ENCODE measurements around the gene AP2S1.
"Not testable (repeated sequence)": the region's sequence is repeated elsewhere in the genome, so short reads cannot be mapped to it uniquely, and the experiment has no call there.

The AP2S1 gene

DNA sequence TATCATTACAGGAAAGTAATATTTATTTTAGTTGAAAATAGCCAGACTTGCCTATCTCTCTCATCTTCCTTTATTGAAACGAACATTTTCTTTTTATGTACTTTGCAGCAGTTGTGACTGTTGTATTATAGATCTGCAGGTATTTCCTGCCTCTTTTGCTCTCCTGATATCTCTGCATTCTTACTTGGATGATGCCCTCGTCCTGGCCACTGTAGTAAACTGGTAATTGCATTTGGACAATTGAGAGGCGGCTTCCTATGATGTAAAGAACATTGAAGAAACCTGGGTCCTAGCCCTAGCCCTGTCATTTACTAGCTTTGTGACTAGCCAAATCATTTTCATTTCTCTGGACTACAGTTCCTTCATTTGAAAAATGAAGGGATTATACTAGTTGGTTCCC lies 16.5 kb upstream of the AP2S1 start:
- DNase-seq = no peak

DNA sequence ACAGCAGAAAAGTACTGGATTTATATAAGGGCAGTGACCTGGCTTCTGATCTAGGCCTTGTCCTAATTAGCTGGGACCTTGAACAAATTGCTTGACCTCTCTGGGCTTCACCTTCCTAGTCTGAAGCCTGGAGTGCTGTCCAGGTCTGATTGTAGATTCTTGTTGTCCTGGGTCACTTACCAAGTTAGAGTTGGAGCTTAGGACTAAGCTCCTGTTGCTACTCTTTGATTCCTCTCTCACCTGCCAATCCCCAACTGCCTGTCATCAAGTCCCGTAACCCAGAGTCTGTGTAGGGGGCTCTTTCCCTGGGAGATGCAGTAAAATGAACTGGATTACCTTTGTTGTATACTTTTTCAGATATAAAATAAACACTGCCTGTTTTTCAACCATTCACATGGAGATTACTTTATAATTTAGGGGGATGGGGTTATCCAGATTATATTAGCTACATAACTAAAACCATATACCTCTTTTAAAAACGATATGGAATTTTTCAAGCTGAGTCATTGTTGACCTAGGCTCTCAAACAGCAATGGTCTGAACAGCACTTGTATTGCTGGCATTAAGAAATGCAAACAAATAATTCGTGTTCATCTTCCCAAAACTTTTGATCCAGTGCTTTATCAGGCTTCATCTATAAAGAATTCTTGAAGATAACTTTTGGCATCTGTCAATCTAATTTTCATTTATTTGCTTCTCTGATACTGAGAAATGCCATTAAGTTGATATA lies 15.9 kb upstream of the AP2S1 start:
- no peak for DNase-seq

DNA sequence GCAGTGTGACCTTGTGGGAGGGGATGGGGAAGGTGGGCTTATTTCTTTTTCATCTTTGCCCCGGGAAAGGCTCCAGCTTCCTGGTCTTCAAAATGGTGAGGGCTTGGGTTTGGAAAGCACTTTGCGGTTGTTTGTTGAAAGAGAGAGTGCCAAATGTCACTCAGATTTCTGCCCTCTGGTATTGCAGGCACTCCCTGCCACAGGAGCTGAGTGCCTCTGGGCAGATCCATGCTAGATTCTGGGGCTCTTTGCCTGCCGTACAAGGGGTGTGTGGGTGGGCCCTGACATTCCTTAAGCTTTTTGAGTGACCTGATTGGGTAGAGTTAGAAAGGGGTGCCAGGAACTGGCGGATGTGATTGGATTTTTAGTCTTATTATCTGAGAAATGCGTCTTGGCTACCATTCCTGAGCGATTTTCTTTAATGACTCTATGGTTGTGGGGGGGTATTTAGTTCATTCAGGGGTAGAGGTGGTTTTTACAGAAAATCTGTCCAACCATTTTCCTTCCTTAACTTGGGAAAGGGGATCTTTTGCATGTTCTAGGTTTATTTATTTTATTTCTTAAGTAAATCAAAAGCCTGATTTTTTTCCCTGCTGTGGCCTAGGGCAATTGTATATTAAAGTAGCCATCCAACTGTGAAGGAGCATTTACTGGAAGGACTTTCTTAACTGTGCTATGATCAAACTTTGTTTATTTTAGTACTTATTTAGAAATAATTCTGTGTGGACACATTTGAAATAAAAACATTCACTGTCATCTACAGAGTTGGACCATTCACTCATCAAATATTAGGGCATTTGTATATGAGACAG lies 13.4 kb upstream of the AP2S1 start:
- DNase-seq = no peak

DNA sequence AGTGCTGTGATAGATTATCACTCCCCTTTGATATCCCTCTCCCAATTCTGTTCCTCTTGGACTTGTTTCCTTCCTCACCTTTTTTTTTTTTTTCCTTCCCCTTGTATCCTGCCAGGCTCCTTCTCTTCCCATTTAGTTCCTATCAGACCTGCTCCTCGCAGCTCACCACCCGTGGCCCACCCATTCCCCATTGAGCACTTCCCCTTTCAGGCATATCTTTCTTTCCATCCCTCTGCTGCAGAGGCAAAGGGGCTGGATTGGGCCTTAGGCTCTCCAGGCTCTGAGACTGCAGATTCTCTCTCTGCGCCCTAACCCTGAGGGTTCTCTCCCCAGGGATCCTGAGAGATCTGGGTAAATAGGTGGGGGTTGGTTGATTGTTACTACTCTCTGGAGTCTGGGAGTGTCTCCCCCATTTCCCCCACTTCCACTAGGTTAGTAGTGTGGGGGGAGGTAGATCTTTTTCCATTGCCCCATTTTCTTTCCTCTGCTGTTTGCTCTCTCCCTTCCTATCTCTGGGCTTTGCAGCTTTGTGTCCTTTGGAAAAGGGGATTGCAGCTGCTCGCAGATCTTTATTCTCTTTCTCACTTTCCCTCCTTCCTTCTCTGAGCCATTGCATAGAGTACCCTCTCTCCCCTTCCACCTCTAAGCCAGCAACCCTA lies 12.5 kb upstream of the AP2S1 start:
- no peak for DNase-seq

DNA sequence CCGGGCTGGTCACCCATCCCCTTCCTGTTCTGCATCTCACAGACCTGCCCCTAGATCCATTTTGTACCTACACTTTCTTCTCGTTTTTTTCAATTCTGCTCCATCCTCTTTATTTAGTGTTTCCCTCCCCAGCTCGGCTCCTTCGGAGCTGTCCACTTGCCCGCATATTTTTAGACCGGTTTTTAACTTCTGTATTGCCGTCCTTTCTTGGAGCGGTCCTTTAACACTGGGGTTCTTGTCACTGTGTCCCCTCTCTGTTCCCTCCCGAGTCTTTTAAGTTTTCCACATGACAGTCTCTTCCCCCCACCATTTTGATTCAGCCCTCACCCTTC lies 11.8 kb upstream of the AP2S1 start:
- no peak for DNase-seq

DNA sequence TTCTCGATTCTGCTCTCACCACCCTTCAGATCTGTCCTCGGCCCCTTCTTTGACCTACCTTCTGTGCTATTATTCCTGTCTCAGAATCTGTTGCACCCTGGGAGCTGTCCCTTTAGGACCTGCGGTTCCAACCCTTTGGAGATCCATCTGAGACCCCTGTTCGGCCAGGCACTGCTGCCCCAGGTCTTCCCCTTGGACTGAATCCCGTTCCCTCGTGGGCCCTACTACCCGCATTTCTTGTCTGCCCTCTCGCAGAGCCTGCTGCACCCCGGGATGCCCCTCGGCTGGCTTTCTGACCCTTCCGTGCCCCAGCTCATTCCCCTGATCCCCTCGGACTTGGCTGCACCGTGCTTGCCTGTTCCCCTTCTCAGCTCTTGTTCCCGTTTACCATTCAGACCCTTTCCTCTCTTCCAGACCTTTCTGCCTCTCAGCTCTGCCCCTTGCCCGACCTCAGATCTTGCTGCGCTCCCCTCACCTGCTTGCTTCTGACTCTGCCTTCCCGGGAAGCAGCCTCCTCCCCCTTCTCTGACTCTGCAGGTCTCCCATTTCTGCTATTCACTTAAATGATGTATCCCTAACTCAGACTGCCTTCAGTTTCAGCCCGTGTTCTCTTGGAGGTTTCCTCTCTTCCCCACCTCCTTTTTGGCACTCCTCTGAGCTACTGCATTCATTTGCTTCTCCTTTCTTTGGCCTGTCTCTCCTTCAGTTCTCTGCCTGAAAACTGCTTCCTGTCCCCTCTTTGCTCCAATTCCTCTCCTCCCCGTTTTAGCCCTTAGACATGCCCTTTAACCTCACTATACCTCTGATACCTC lies 11.3 kb upstream of the AP2S1 start:
- no peak for DNase-seq

DNA sequence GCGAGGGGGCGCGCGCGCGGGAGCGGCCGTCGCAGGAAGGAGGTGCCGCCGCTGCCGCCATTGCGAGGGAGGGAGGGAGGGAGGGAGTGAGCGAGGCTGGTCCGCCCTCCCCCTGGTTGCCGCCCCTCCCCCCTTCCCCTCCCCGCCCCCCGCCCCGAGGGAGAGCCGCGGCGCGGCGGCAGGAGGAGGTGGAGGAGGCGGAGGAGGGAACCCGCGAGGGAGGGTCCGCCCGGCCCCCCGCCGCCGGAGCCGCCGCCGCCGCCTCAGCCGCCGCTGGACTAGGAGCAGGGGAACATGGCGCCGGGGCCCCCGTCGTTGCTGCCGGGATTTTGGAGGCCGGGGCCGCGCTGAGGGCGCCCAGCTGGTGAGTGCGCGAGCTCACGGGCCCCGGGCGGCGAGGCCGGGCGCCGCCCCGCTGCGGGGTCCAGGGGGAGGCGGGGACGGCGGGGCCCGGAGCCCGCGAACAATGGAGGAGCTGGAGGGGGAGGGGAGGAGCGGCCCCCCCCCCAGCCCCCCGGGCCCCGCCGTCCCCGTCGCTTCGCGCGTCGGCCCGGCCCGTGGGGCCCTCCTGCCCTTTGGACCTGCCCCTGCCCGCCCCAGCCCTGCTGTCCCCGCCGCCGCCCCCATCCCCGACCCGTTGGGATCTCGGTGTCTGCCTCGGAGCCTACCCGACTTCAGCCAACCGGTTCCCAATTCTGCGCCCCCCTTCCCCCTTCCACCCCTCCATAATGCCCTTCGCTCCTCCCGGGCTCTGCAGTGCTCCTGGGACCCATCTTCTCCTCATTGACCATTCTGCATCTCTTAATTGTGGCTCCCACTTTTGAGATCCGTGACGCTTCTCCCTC lies 10.4 kb upstream of the AP2S1 start, which contains the start of gene ARHGAP35:
TSS of gene ARHGAP35 (plus strand) at position 152 of the 845 bp plus-strand sequence. CDS start 57,679 bp downstream, outside the sequence.
- DNase-seq = no peak

DNA sequence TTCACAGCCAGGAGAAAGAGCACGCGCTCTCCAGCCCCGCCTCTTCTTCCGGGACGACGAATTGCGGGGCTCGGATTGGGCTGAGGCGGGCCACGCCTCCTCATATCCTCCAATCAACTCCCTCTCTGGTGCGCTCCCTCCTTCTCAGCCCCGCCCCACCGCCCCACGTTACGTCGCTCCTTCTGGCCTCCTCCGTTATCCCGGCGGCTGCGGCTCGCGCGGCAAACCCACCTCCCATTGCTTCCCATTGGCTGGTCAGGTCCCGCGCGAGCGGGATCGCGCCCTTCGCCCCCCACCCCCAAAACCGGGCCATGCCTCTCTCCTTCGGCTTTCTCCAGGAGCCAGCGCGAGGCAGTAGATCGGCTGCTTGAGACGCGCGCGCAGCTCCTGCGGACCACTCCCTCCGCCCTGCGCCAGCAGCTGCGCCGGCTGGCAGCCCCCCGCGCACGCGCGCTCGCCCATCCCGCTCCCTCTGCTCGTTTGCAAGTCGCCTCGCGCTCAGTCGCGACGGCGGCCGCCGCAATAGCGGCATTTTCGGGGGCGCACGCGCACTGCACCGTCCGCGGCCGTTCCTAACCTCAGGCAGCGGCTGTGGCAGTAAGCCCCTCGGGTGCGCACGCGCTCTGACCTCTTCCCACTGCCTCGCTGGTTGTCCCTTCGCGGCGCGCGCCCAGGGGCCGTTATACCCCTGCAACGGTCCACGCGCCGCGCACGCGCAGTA lies 9.6 kb upstream of the AP2S1 start:
- peak; percentile 90 for DNase-seq

DNA sequence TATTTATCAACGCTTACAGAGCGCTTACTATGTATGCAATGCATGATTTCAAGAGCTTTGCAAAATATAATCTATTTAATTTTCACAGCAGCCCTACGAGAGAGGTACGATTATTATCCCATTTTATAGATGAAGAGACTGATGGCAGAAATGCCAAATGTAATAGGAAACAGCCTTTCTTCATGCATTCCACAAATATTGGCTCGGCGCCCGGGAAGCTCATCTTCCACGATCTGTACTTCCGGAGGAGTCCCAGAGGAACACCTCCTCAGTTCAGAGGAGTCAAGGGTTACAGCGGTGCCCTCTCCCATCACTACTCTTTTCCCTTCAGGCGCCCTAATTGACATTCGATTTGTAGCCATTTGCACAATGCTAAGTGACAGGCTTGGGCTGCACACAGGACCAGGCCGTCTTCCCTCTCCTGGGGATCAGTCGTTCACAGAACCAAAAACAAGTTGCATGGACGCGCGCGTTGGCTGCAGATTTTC lies 9.0 kb upstream of the AP2S1 start:
- DNase-seq = no peak

DNA sequence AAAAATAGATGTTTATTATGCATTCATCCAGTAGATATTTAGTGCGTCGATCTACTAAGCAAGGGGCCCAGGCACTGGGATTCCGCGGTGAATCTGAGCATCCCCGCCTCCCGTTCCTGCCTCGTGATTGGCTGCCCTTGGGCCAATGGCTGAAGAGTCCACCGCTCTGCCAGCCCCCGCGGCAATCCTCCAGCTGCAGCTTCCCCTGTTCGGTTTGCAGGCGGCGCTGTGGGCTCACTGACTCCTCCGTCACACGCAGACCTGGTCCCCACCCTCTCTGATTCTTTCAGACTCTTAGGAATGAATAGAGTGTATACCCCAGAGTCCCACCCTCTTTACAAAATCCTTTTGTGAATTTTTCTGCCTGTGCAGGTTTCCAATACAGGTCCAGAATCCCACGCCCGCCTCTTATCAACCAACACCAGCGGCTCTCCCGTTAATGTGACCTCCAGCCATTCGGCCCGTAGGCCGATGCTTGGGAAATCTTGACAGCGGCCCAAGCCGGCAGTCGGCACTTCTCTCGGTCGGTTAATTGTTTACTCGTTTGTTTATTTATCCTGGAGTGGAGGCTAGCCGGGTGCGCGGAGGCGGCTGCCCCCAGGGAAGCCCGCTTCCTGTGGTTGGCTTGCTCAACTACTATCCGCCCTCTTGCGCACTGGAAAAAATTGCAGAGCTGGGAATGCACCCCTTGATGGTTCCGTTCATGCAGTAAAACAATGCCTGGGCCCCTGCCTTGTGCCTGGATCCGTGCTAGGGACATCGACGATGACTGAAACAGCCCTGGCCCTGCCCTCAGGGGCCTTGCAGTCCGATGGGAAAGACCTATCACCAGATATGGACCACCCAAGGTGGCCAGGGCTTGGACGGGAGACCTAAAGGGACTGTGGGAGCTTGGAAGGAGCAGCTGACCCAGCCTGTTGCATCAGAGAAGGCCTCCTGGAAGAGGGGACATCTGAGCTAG lies 5.7 kb upstream of the AP2S1 start:
- DNase-seq = peak; percentile 76

DNA sequence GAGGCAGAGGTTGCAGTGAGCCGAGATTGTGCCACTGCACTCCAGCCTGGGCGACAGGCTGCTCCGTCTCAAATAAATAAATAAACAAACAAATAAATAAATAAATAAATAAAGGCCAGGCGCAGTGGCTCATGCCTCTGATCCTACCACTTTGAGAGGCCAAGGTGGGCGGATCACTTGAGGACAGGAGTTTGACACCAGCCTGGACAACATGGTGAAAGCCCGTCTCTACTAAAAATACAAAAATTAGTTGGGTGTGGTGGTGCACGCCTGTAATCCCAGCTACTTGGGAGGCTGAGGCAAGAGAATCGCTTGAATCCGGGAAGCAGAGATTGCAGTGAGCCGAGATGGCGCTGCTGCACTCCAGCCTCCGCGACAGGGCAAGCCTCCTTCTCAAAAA lies 4.1 kb upstream of the AP2S1 start:
- DNase-seq = not testable (repeated sequence)

DNA sequence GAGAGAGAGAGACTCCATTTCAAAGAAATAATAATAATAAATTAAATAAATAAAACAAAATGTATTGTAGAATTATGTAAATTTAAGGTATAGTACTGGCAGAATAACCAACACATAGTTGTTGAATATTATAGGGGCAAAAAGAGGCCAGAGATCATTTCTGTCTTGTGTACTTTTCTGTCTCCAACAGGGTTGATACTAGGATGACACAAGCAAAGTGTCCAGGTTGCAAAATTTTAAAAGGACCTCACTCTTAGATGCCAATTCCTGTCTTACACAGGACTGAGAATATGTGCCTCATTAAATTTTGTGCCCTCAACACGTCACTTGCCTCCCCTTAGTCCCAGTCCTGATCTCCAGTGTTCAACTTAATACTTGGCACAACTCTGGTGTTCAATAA lies 2.2 kb upstream of the AP2S1 start:
- no peak for DNase-seq

DNA sequence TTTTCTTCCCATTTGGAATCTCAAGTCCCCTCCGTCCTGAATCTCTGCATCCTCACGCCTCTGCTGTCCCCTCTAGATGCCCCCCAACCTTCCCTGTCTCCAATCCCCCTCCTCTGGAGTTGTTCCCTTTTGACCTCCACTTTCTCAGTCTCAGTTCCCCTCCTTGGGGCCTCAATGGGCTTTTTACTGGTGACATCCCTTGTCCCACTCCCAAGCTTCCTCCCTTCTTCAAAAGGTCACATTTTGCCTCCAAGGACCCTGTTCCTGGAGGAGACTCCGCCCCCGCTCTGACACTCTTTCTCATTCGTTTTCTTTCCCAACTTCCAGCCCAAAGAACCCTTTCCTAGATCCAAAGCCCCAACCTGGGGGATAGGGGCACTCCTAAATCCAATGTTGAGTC lies 1.0 kb downstream of the AP2S1 start:
- no peak for DNase-seq

DNA sequence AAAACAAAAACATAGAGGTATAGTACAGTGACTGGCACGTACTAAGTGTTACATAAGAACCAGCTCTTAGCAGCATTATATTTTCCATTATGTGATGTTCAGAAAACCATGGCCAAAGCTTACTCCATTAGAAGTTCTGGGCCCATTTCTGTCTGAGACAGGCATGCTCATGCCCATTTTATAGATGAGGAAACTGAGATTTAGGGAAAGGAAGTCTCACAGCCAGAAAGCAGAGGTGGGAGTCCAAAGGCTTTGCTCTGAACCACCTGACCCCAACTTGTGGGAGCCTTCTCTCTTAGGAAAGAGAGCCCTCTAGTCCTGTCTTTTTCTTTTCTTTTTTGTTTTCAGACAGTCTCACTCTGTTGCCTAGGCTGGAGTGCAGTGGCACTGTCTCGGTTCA lies 2.3 kb downstream of the AP2S1 start:
- DNase-seq = no peak

DNA sequence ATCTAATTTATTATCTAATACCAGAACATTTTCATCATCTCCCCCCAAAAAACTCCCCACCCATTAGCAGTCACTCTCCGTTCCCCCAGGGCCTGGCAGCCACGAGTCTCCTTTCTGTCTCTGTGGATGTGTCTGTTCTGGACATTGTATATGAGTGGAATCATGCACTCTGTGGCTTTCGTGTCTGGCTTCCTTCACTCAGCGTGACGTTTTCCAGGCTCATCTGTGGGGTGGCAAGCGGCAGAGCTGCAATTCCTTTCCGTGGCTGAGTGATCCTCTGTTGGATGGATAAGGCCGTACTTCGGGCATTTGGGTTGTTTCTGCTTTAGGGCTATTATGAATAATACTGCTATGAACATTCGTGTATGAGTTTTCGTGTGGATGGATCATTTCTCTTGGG lies 3.1 kb downstream of the AP2S1 start:
- DNase-seq = no peak

DNA sequence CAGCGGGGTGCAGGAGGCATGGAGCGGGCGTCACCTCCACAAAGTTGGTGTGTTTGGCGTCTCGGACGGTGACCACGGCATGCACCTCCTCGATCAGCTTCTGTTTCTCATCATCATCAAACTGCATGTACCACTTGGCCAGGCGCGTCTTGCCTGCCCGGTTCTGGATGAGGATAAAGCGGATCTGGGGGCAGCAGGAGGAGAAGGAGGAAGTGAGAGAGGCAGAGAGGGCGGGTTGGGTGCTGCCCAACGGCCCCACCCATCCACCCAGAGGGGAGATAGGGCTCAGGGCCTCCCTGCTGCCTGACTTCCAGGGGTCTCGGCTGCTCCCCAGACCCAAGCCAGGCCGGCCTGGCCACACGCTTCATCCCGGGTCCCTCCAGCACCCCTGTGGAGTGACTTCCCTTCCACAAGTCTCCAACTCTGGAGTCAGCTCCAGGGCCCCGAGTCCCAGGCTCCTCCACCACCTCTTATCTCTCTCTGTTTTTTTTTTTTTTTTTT lies 4.6 kb downstream of the AP2S1 start:
- no peak for DNase-seq

DNA sequence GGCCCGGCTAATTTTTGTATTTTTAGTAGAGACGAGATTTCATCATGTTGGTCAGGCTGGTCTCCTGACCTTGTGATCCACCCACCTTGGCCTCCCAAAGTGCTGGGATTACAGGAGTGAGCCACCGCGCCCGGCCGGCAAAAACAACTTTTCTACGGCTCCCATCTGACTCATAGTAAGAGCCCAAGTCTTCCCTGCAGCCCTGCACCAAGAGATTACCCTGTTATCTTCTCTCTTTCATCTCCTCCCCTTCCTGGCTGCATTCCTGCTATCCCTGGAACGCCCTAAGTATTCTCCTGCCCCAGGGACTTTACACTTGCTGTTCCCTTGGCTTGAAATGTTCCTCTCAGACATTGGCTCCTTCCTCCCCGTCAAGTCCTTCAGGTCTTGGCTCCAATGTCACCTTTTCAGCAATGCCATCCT lies 6.6 kb downstream of the AP2S1 start:
- no peak for DNase-seq

DNA sequence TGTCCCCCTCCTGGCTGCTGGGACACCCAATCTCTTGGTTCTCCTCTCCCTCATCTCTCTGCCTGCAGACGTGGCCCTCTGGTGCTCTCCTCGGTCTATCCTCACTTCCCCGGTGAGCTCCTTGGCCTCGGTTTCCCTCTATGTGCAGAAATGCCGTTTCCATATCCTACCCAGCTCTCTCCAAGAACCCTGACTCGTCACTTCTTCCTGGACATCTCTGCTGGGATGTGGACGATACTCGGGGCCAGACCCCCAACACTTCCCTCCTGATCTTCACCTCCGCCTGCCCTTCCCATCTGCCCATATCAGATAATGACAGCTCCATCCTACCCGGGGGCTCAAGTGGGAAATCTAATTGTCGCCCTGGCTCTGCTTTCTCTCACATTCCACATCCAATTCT lies 7.9 kb downstream of the AP2S1 start:
- no peak for DNase-seq

DNA sequence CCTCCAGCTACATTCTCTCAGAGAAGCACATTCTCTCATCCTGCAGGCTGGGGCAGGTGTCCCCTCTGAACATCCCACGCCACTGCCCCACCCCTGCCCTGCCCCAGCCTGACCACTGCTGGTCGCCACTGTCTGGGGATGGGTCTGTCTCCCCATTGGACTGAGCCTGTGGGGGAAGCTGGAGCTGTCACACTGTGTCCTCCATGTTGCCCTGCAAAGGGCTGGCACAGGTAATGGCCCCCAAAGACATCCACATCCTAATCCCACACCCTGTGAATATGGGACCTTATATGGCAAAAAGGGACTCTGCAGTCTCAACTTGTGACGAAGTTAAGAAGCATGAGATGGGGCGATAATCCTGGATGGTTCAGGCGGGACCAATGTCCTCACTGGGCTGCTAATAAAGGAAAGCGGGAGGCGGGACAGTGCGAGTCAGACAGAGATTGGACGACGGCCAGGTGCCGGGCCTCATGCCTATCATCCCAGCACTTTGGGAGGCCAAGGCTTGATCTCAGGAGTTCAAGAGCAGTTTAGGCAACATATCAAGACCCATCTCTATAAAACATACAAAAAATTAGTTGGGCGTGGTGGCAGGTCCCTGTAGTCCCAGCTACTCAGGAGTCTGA lies 9.1 kb downstream of the AP2S1 start:
- no peak for DNase-seq

All from activated gamma-delta T cell (primary cell).